8988T (cell line): Measurements from ENCODE around the gene CPN2.
A peak's percentile ranks its signal among the peaks of the same experiment; 100 is the strongest.

Source experiments
- DNase-seq: peaks from one replicate; pipeline ENCODE4 v3.0.0; 2011

The CPN2 gene

GRCh38 chr3:194350726-194351071, 429 bp downstream of the CPN2 start:
- no peak for DNase-seq

- no peak for DNase-seq
Measured at GRCh38 chr3:194348354-194348753, 2.8 kb downstream of the CPN2 start.

GRCh38 chr3:194346621-194347020, 4.5 kb downstream of the CPN2 start:
- DNase-seq = no peak

- DNase-seq = no peak
Measured at GRCh38 chr3:194346035-194346434, 5.1 kb downstream of the CPN2 start.

GRCh38 chr3:194344012-194344411, 7.1 kb downstream of the CPN2 start:
- peak; percentile 92 for DNase-seq

GRCh38 chr3:194343561-194343893, 7.6 kb downstream of the CPN2 start:
- DNase-seq = no peak

GRCh38 chr3:194342861-194343560, 8.1 kb downstream of the CPN2 start:
- no peak for DNase-seq

- DNase-seq = no peak
Measured at GRCh38 chr3:194340757-194341400, 10.2 kb downstream of the CPN2 start.

- no peak for DNase-seq
Measured at GRCh38 chr3:194339840-194340239, 11.3 kb downstream of the CPN2 start.

- DNase-seq = no peak
Measured at GRCh38 chr3:194339356-194339755, 11.8 kb downstream of the CPN2 start.

- DNase-seq = no peak
Measured at GRCh38 chr3:194337965-194338753, 13.0 kb downstream of the CPN2 start.

GRCh38 chr3:194336601-194337355, 14.3 kb downstream of the CPN2 start:
- DNase-seq = no peak

- DNase-seq = no peak
Measured at GRCh38 chr3:194333981-194334320, 17.2 kb downstream of the CPN2 start.

- peak; percentile 80 for DNase-seq
Measured at GRCh38 chr3:194333212-194333980, 17.7 kb downstream of the CPN2 start.

- DNase-seq = no peak
Measured at GRCh38 chr3:194332858-194333211, 18.3 kb downstream of the CPN2 start.

- no peak for DNase-seq
Measured at GRCh38 chr3:194330579-194330978, 20.5 kb downstream of the CPN2 start.

GRCh38 chr3:194330160-194330559, 21.0 kb downstream of the CPN2 start:
- no peak for DNase-seq

- DNase-seq = no peak
Measured at GRCh38 chr3:194329583-194329965, 21.6 kb downstream of the CPN2 start.

GRCh38 chr3:194328942-194329582, 22.1 kb downstream of the CPN2 start:
- DNase-seq = no peak

- DNase-seq = peak; percentile 49
Measured at GRCh38 chr3:194328053-194328657, 23.0 kb downstream of the CPN2 start.

GRCh38 chr3:194327218-194328052, 23.7 kb downstream of the CPN2 start:
- DNase-seq = no peak
